HG03097 (cell line): ENCODE data around the gene MRPL53.
"Not testable (repeated sequence)": the region's sequence is repeated elsewhere in the genome, so short reads cannot be mapped to it uniquely, and the experiment has no call there.

Source experiments
- ATAC-seq: cut with Tn5 transposase; IDR thresholded peaks from one replicate; pipeline ENCODE4 v1.9.1; 2021; ENCODE audit not compliant: unreplicated experiment, low FRiP score

Gene MRPL53

DNA sequence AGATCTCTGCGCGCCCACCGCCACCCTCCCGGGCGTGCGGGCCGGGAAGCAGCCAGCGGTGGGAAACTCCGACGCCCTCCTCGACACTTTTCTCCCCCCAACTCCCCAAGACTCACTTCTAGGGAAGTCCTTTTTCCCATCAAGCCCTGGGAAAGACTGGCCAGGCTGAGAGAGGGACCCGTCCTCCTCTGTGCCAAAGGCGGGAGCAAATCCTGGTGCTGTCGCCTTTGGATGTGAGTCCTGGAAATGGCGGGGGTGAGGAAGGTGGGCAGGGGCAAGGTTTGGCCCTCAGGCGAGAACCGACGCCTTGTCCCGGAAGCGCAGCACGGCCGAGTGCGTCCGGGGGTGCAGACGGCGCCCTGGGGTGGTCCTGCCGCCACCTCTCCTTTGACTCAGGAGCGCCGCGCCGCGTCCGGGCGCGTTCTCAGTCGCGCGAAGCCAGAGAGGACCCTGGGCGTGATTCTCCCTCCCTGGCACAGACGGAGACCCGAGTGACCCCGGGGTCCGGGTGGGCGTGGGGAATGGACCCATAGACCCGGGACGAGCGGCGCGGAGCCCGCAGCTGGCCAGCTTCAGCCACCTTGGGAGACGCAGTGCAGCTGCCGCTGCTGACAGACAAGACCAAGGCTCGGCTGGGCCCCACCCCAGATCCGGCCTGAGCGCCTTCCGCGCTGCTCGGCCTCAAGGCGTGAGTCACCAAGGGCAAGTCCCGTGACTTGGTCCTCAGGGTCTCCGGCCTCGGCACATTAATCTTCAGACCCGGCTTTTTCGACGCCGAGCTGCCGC lies 30.4 kb upstream of the MRPL53 start:
- peak; percentile 35 for ATAC-seq

DNA sequence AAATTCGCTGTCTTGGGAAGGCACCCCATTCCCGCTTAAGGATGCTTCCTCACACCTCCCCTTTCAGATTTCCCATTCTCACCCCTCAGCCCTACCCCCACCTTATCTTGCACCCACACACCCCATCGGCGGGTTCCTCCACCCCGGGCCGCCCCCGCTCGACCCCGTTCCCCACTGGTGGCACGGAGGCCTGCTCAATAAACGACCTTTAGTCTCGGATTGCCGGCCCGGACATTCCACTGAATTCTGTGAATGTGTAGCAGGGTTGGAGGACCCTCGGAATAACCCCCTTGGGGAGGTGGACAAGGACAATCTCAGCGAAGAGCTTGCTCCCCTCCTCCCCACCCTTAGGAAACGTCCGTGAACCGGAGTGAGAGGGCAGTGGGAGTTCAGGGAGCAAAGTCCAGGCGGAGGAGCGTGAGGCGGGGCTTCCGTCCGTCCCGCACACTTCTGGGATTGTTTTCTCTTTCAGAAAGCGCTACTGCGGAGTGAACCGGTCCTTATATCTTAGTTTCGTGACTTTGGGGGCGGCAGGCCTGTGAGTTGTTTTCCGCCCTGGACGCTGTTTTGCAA lies 29.8 kb upstream of the MRPL53 start:
- ATAC-seq, result no peak

DNA sequence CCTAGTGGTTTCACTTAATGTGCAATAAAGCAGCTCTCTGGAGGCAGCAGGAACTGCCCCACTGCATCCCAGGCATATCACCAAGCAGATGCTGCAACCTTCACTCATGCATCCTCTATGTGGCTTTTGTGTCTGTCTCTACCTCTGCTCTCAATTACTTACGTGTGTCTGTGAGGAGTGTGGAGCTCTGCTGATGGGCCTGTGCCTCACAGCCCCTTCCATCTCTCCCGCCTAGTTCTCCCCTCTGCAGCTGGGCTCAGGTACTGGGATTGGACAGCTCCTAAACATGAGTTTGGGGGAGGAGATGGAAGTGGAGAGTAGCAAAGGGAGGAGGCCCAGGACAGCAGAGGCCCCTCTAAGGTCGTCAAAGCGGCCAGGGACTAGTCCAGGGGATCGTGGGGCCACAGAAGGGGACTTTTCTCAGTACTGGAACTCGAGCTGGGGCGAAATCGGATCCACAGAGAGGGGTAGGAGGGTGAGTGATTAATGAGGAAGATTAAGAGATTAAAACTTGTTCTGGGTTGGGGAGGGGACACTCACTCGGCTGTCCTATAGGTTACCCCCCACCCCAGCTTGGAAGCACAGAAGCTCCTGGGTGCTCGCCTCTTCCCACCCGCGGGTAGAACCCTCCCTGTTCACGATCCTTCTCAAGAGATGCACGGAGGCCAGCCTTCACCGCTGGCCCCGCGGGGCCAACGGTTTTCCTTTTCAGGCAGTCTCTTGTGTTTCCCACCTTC lies 29.0 kb upstream of the MRPL53 start:
- no peak for ATAC-seq

- ATAC-seq, result no peak
Observed at GRCh38 chr2:74500578-74500946, 28.1 kb upstream of the MRPL53 start.

GRCh38 chr2:74499940-74500577 lies 27.6 kb upstream of the MRPL53 start:
- no peak for ATAC-seq

DNA sequence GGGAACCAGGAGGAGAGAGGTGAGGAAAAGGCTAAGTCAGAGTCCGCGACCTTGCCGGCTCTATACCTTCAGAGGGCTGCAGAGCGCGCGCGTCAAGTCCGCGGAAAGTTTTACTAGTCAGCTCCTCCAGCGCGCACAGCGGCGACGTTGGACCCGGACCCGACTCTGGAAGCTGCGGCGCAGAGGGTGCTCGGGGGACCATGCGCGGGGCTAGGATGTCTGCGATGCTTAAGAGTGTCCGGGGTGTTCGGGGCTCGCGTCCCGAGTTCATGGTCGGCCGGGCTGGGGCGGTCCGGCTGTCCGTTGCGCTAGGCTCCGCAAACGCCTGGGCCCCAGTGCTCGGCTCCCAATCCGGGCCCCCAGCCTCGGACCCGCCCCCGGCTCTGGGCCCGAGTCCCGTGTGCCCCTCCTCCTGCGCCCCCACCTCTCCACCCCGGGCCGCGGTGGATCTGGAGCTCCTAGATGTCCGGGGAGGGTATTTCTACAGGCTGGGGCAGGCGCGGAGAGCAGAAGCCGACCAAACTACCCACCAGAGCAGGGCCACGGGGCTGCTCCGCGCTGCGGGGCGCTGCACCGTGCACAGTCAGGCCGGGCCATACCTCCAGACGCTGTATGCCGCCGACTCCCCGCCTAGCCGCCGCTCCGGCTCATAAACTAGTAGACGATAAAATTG lies 26.9 kb upstream of the MRPL53 start, which contains the start of gene LBX2:
LBX2 (minus strand) TSS at position 337 of the 673 bp plus-strand sequence; CDS start at position 271, 66 bp downstream.
- ATAC-seq, result no peak

- ATAC-seq, result no peak
Observed at GRCh38 chr2:74498500-74499266, 26.2 kb upstream of the MRPL53 start.

DNA sequence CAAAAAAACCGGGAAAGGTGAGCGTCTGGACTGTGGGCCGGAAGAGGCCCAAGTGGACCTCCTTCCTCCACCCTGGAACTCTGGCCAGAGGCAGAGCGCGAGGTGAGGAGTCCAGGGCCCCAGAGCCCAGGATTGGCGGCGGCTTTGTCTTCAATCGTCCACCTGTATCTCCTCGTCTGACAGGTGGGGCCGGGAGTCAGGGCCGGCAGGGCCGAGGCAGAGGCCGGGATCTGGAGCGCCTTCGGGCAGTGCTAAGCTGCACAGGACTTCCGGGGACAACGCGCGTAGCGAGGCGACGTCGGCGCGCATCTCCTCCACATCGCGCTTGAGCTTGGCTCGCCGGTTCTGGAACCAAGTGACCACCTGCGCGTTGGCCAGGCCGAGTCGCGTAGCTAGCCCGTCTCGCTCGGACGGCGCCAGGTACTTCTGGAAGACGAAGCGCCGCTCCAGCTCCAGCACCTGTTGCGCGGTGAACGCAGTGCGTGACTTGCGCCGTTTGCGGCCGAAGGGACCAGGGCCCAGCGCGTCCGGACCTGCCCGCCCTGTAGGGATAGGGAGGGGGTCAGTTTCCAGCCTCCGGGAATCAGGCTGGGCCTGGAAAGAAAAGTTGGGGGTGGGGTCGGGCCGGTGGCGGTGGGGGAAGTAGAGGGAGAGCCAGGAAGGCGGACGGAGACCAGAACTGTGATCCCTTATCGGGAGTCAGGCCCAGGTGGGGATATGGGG lies 25.5 kb upstream of the MRPL53 start:
- no peak for ATAC-seq

- no peak for ATAC-seq
Observed at GRCh38 chr2:74496997-74497776, 24.7 kb upstream of the MRPL53 start.

GRCh38 chr2:74495440-74495839 lies 23.0 kb upstream of the MRPL53 start:
- ATAC-seq, result no peak

- ATAC-seq, result no peak
Observed at GRCh38 chr2:74493546-74493945, 21.1 kb upstream of the MRPL53 start.

DNA sequence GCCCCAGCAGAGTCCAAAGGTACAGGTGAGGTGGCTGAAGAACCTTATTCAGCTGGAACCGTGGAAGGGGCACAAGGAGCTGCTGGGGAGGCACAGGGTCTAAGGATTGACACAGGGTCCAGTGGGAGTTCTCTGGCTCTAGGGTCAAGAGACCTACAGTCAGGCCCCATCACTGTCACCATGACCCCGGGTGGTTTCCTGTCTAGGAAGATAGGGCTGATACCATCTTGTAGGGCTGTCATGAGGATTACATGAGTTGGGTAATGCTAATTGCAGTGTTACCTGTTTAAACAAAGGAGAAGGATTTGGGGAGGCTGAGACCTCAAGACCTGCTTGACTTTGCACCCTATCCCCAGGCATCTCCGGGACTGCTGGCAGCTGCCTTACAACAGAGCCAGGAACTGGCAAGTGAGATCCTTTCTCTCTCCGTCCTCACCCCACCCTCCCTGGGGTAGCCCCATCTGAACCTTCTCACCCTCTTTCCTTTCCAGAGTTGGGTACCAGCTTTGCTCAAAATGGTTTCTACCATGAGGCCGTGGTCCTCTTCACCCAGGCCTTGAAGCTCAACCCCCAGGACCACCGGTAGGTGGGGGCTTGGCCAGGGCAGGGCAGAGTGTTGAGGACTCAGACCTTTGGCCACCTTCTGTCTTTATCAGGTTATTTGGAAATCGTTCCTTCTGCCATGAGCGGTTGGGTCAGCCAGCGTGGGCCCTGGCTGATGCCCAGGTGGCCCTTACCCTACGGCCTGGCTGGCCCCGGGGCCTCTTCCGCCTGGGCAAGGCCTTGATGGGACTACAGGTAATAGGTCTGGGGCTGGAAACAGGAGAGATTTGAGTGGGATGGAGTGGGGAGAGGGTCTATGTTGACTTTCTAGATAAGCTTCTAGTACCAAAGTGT lies 19.4 kb upstream of the MRPL53 start:
- no peak for ATAC-seq

DNA sequence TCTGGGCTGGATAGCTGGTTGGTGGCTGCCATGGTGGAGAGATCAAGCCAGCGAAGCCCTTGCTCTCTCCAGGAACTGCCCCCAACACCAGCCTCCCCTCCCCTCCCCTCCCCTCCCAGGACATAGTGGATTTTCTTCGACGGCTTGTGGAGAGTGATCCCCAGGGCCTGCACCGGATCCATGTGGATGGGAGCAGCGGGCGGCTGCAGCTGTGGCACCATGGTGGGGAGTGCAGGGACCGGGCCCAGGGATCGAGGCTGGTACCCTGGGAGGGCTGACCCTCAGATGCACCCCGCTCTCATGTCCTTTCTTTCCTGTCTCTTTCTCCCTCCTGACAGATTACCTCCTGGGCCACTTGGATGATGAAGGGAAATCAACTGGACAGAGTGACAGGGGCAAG lies 17.4 kb upstream of the MRPL53 start:
- no peak for ATAC-seq

DNA sequence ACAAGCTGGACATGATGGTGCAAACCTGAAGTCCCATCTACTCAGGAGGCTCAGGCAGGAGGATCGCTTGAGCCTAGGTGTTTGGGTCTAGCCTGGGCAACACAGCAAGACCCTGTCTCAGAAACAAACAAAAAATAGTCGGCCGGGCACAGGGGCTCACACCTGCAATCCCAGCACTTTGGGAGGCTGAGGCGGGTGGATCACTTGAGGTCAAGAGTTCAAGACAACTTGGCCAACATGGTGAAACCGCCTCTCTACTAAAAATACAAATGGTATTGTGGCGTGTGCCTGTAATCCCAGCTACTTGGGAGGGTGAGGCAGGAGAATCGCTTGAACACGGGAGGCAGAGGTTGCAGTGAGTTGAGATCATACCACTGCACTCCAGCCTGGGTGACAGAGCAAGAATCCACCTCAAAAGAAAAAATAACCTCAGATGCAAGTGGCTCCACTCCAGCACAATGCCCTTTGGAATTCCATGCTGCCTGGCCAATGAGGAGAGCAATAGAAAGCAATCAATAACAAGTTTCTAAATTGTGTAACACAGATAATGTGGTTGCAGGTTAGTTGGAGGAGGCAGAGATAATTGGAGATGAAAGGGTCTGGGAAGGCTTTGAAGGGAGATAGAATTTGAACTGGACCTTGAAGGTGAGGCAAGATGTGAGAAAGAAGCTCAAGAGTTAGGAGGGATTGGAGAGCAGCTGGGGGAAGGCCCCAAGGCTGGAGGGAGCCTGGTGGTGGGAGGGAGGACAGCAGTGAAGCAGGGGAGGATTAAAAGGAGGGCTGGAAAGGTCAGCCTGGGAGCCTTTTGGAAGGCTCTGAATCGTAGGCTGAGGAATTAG lies 16.4 kb upstream of the MRPL53 start:
- ATAC-seq, result no peak

DNA sequence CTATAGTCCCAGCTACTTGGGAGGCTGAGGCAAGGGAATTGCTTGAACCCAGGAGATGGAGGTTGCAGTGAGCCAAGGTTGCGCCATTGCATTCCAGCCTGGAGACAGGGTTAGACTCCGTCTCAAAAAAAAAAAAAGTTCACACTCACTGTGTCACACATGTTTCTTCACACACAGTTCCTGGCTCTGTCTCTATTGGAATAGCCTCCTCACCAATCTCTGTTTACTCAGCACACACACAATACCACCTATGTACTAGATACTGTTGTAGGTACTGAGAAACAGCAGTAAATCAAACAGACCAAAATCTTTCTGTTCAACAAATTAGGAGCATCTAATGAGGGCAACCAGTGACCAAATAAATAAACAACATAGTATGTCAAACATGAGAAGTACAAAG lies 13.7 kb upstream of the MRPL53 start:
- ATAC-seq, result no peak

- not testable (repeated sequence) for ATAC-seq
Observed at GRCh38 chr2:74483675-74484164, 11.2 kb upstream of the MRPL53 start.
